22Rv1 (cell line): ENCODE data around the gene LCN15.

ENCODE experiments used
- ZFX ChIP-seq: fragments of 450-650 bp; IDR thresholded peaks from 2 replicates; pipeline ENCODE4 v1.6.1; 2017; ENCODE audit warnings: antibody characterized with exemption, borderline replicate concordance
- TF ChIP-seq, protein P1 (sequence below): fragments of 450-650 bp; IDR thresholded peaks from 2 replicates; pipeline ENCODE4 v1.5.1; 2017; ENCODE audit warnings: mild to moderate bottlenecking

DNA sequence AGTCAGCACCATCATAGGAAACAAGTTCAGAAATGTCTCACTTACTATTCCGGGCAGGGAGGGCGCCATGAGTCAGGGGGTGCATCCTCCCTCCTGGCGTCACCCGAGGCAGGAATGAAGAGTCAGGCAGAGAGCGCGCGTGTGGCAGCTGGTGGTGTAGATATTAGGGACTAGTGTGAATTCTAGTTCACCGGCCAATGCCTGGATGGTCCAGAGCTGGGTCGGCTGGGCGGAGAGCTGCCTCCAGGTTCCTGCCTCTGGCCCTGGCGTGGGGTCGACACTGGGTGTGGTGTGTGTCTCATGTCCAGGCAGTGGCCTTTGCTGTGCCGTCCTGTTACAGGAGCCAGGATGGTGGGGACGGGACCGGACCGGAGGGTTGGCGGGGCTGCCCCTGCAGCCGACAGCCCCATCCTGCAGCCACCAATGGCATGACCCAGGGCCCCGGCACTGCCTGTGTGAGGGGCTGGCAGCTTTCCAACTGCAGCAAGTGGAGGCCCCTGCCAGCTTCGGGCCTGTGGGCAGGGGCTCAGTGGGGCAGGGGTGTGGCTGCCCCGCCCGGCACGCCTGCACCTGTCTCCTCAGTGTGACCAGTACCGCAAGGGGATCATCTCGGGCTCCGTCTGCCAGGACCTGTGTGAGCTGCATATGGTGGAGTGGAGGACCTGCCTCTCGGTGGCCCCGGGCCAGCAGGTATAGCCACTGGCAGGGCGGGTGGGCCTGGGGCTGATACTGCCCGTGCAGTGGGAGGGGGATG lies 42.8 kb downstream of the LCN15 start:
- TF ChIP-seq, protein P1, sequence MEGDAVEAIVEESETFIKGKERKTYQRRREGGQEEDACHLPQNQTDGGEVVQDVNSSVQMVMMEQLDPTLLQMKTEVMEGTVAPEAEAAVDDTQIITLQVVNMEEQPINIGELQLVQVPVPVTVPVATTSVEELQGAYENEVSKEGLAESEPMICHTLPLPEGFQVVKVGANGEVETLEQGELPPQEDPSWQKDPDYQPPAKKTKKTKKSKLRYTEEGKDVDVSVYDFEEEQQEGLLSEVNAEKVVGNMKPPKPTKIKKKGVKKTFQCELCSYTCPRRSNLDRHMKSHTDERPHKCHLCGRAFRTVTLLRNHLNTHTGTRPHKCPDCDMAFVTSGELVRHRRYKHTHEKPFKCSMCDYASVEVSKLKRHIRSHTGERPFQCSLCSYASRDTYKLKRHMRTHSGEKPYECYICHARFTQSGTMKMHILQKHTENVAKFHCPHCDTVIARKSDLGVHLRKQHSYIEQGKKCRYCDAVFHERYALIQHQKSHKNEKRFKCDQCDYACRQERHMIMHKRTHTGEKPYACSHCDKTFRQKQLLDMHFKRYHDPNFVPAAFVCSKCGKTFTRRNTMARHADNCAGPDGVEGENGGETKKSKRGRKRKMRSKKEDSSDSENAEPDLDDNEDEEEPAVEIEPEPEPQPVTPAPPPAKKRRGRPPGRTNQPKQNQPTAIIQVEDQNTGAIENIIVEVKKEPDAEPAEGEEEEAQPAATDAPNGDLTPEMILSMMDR: no peak
- TF ChIP-seq ZFX: no peak
